KG1 (cell line): ENCODE data around the gene NEUROD4.

Source experiments
- DNase-seq: peaks from one replicate; lab custom pipeline; 2025; lab: John Stamatoyannopoulos, UW

NEUROD4 gene

GRCh38 chr12:54998958-54999510 lies 20.7 kb upstream of the NEUROD4 start:
- DNase-seq: no peak

DNA sequence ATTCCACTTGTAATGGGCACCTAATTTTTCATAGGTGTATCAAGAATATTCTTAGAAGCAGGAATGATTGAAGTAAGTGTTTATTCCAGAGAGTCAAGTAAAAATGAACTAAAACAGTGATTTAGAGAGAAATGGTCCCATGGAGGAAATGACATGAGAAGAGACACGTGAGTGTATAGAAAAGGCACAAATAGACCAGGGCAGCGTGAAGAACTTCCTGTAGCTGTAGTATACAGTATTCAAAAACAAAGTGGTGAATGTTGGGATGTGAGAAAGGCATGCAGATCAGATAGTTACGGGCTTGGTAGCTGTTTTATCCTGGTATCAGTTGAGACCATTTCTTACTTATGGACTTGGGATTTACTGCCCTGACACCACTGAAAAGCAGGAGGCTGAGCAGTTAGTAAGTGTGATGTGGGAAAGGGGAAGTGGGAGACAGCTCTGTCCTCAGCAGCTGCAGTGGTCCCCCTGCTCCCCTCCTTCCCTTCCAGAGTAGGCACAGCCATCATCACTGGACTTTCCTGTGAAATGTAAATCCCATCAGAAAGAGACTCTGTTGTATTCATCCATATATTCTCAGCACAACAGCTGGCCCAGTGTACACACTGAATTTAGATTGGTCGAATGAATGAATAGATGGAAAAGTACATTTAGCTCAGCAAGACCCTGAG lies 18.4 kb upstream of the NEUROD4 start:
- no peak for DNase-seq

DNA sequence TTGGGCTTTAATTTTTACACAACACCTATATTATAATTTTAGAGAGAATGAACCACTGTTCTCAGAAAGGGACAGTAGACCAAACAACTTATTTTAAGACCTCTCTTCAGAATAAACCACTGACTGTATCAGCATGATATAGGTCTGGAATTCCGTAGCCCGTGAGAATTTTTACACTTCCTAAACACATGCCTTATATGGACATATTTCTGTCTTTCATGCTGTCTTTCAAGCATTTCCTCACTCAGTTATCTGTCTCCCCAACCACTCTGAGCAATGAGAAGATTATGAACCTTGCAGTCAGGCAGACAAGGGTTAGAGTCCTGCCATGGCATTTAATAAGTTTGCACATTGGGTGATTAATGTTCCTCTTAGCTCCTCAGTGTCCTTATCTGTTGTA lies 17.4 kb upstream of the NEUROD4 start:
- no peak for DNase-seq

DNA sequence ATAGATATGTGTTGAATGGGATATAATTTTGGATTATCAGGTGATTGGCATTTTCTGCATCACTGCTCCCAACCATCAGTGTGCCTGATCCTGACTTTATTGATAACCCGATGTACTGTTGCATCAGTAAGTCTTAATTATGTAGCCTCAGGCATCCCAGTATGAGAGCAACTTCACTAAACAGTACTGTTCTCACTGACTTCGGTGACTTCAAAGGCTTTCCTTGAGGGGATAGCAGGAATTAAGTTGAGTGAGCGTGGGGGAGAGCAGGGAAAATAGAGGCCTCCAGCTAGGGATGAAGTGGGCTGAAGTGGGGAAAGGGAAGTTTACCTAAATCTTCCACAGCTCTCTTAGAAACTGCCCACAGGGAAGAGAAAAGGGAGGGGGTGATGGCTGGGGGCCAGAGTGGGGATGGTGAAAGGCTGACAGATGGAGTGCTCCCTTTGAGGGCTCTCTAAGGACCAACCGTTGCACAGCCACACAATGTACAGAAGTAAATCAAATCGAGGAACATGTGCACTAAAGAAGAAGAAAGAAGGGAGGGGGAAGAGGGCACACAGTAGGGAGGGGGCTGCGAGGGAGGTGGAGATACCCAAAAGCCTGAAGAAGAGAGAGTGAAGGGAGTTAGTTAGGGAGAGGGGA lies 10.7 kb upstream of the NEUROD4 start:
- no peak for DNase-seq

DNA sequence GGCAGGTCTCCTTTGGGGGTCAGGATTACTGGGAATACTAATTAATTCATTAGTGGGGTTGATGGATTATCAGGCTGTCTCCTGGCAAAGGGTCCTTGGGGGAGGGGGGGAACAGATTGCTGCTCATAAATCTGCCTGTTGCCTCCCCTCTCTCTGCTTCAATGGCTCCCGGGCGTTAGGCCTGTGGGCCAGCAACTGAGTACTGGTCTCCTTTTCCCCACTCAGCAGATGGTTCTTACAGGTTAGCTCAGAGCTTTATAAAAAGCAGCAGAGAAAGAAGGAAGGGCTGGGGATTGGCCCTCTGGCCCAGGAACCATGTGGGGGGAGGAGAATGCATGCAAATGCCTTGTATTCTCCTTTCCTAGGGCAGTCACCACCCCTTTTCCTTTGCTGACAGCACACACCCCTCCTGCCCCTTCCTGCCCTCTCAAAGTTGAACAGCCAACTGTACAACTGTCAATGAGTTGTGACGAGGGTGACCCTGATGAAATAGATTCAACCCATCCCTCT lies 2.3 kb upstream of the NEUROD4 start:
- DNase-seq: no peak

DNA sequence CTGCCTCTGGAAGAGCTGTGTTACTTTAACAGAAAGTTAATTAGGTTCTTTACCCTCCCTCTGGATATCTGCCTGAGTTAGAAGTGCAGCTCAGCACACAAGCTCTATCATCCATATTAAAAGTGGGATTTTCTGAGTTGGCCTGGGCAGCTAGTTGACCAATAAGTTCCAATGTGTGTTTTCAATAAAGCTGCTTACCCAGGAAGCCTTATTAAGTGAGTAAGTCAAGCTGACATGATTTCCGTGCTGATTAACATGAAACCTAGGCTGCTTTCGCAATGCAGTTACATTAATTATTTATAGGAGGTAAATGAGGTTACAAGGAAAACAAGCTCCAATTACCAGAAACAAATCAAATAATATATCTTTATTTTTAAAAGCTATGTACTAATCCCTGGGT lies 4.8 kb downstream of the NEUROD4 start:
- DNase-seq: no peak

- DNase-seq: no peak
Observed at GRCh38 chr12:55025508-55025907, 5.7 kb downstream of the NEUROD4 start.

- no peak for DNase-seq
Observed at GRCh38 chr12:55034218-55034617, 14.4 kb downstream of the NEUROD4 start.

DNA sequence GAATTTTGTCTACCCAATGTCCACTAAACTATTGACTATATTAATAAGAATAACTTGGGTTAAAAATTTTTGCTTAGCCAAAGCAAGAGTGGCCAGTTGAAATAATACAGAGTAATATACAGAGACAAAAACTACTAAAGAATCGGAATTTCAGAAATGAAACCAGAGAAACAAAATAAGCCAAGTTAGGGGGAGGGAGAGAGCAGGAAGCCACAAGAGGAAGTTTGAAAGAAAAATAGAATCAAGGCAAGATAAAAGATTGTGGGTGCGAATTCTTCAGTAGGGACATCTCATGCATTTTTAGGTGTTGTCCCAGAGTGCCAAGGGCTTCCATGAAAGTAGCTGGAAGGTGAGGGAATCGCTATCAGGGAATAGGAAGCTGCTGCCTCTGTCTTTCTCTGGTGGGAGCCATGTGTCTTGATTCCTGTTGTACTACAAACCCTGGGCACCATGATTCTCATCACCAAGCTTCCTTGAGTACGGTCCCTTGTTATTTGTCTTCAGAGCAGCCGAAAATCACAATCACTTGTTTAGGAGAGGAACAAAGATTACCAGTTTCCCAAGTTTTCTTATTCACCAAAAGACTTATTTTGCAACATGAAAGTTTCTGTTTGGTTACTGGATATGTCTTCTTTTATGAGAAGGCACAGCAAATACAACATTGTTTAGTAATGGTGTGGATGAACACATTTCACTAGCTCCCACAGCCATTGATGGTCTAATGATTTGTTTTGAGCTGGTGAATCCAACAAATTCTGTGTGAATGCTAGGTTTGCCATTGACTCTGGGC lies 16.7 kb downstream of the NEUROD4 start:
- no peak for DNase-seq

DNA sequence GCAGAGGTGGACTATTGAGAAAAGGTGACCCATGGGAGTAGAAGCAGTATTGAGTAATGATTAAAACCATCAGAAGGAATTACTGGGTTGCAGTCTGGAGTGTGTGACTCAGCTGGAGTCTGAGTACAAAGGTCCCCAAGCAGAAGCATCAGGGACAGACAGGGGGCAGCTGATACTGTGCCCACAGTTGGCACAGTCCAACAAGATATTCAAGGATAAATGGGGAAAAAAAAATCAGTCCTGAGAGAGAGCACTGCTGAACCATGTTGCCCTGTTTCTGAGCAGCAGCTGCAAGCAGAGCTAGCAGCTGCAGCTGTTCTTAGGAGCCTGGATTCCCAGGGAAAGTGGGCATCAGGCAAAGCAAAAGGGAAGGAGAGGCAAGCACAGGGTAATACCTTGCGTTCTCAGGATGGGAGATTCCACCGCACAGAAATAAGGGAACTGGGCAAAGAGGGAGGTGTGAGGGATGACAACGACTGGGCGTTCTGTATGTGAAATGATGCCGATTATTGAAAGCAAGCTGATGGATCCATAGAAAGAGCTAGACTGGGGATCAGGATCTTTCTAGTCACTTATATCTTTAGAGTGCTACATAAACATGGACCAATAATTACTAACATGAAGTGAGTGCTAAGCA lies 17.7 kb downstream of the NEUROD4 start:
- no peak for DNase-seq

- no peak for DNase-seq
Observed at GRCh38 chr12:55039395-55040354, 19.9 kb downstream of the NEUROD4 start.

GRCh38 chr12:55041345-55042055 lies 21.7 kb downstream of the NEUROD4 start:
- no peak for DNase-seq

- no peak for DNase-seq
Observed at GRCh38 chr12:55043542-55043941, 23.8 kb downstream of the NEUROD4 start.

GRCh38 chr12:55044135-55044534 lies 24.4 kb downstream of the NEUROD4 start:
- DNase-seq: no peak

DNA sequence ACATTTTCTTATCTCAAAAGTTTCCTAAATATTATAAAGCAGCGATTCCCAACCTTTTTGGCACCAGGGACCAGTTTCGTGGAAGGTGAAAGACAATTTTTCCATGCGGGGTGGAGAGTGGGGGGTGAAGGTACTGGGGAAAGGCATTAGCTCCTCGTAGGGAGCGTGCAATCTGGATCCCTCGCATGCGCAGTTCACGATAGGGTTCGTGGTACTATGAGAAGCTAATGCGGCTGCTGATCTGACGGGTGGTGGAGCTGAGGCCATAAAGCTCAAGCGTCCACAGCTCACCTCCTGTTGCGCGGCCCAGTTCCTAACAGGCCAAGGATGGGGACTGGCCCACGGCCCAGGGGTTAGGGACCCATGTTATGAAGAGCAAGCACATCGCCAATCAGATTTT lies 29.9 kb downstream of the NEUROD4 start:
- no peak for DNase-seq

GRCh38 chr12:55051197-55051947 lies 31.6 kb downstream of the NEUROD4 start:
- no peak for DNase-seq

- no peak for DNase-seq
Observed at GRCh38 chr12:55057481-55057880, 37.7 kb downstream of the NEUROD4 start.

- DNase-seq: no peak
Observed at GRCh38 chr12:55058082-55058481, 38.3 kb downstream of the NEUROD4 start.

DNA sequence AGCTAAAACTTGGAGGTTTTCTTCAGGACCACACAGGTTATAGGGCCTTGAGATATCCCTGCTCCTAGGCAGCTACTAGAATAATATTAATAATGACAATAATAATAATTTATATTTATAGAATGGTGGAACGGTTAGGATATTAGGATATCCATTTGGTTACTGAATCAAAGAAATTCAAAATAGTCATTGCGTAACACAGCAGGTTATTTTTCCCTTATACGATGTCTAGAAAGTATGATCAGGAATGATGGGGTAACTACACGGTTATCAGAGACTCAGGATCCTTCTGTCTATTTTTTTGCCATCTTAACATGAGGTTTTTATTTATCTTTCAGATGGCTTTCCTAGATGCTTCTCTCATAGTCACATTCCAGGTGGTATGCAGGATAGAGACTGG lies 39.0 kb downstream of the NEUROD4 start:
- DNase-seq: no peak

DNA sequence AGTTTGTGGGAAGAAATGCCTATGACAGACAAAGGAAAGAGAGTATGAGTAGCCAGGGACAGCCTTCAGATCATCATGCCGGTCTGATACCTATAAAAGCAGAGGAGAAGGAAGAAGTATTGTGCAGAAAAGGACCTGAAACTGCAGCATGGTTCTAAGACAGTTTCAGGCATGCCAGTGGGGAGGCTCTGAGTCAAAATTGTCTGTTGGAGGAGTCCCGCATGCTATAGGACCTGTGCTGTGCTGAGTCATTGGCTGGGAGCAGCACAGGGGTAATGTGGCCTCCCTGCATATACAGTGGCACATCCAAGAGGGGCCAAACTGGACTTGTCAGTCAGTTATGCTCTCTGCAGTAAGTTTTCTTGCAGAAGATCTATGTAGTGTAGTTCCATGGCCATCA lies 40.7 kb downstream of the NEUROD4 start:
- no peak for DNase-seq
